Gastroesophageal sphincter (tissue), 4 donors: ENCODE results near the gene SLAMF9. TPM values are rescaled to one million over a fixed set of nuclear protein-coding genes. Genes with fewer than 3 reads are reported as not detected.
A peak's percentile ranks its signal among the peaks of the same experiment; 100 is the strongest.

ENCODE experiments used
- ATAC-seq: fragments of 150-250 bp; one replicate; pipeline ENCODE4 v1.9.1; 2016; ENCODE audit warnings: mild to moderate bottlenecking, moderate library complexity
- H3K27ac ChIP-seq, 4 donors: fragments of 200-600 bp; sonication (generic) in 3 of 4; 1 replicate in 3 of 4; 2 replicates in 1 of 4; pipeline ENCODE4 v1.5.1; 2016 to 2019
- H3K27me3 ChIP-seq: fragments of 200-600 bp; sonication (generic); one replicate; pipeline ENCODE4 v1.5.1; 2019
- H3K36me3 ChIP-seq, 2 donors: fragments of 200-600 bp; sonication (generic); one replicate each; pipeline ENCODE4 v1.5.1; 2019; ENCODE audit warnings: control low read depth in 1 of 2
- H3K4me1 ChIP-seq, 3 donors: fragments of 200-600 bp; sonication (generic); 1 replicate in 2 of 3; 2 replicates in 1 of 3; pipeline ENCODE4 v1.5.1; 2016 to 2019; ENCODE audit warnings: control low read depth in 2 of 3
- H3K4me3 ChIP-seq, 2 donors: fragments of 200-600 bp; sonication (generic); one replicate each; pipeline ENCODE4 v1.5.1; 2019; ENCODE audit warnings: mild to moderate bottlenecking in 1 of 2, moderate library complexity in 1 of 2
- H3K9me3 ChIP-seq, 3 donors: fragments of 200-600 bp; sonication (generic); one replicate each; pipeline ENCODE4 v1.5.1; 2017 to 2019; ENCODE audit warnings: control low read depth in 2 of 3
- EP300 ChIP-seq: sonication (generic); formaldehyde crosslinking; IDR thresholded peaks from one replicate; pipeline ENCODE4 v1.6.1; 2017; ENCODE audit warnings: antibody characterized with exemption, mild to moderate bottlenecking
- POLR2A ChIP-seq, 2 donors: fragments of 450-650 bp; IDR thresholded peaks; one replicate each; pipeline ENCODE4 v1.6.1; 2017; ENCODE audit warnings: antibody characterized with exemption in 2 of 2, mild to moderate bottlenecking in 2 of 2, moderate library complexity in 1 of 2
- POLR2AphosphoS5 ChIP-seq: sonication (generic); formaldehyde crosslinking; IDR thresholded peaks from one replicate; pipeline ENCODE4 v1.6.1; 2017; ENCODE audit warnings: antibody characterized with exemption
- WGBS, 2 donors: methylation state at CpG; one replicate each; pipeline ENCODE4 v1.1.5; 2018; ENCODE audit warnings: low coverage in 1 of 2; 5-methylcytosine and 5-hydroxymethylcytosine counted together
- total RNA-seq, 4 donors: library from RNA; depleted of rRNA; stranded (reverse); fragments of >200 nt; gene quantifications; one replicate each; pipeline ENCODE4 v1.1.0, GENCODE V29; 2016
- TF ChIP-seq, protein P1 (sequence below), 4 experiments: fragments of 200-600 bp in 2 of 4; fragments of 450-650 bp in 2 of 4; sonication (generic) in 1 of 4; IDR thresholded peaks; one replicate each; pipeline ENCODE4 v1.5.1; 2017 to 2019; ENCODE audit warnings: antibody characterized with exemption in 4 of 4, mild to moderate bottlenecking in 2 of 4, moderate library complexity in 2 of 4

Gene SLAMF9
- total RNA-seq, 4 donors from 2014 or later, result not detected

DNA sequence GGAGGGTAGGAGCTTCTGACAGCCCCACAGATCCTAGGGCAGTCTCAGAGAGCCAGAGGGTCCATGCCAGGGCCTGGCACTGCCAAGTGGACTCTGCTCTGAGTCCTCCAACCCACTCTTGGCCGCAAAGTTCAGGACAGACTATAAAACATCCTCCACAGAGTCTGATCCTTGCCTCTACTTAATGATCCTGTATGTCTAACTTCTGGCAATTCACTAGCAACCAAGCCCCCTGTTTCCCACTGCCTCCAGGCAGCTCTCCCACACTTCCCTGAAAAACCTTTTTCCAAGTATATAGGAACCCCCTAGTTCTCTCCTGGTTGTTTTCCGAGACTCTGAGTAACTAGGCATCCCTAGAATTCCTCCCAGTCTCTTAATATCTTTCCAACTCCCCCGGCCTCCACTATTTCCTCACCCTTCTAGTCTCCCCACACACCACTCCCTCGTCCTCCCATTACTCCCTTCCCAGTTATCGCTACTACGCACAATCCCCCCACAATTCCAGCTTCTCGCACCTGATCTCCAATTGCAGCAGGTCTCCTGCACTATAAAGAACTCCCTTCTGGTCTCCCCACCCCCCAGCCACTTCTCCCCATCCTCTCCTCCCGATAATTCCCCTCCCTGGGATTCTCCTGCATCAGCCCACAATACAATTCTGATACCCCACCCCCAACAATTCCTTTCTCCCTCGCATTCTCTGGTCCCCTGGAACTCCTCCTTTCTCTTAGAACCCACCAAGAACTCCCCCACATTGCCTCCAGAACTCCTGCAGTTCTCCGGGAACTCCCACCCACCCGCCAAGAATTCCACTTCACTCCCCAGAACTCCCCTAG, 9.2 kb downstream of the SLAMF9 start:
- H3K9me3 ChIP-seq, result no peaks in the 10 kb centered on the region
- H3K27ac ChIP-seq, result no peak overlapping the region
- H3K4me3 ChIP-seq, result peak overlapping the region; percentile 22 to 50
- H3K4me1 ChIP-seq, result peaks cover 3 to 16% (median 5%) of the 10 kb centered on the region in 3 donors
- no peaks in the 10 kb centered on the region for H3K36me3 ChIP-seq
- 29% methylated on average over 8 to 11 of the region's 11 CpGs for WGBS, 2 donors
- ATAC-seq, result no peak
- H3K27me3 ChIP-seq, result peaks cover 50% of the 10 kb centered on the region
- no peak for TF ChIP-seq EP300

DNA sequence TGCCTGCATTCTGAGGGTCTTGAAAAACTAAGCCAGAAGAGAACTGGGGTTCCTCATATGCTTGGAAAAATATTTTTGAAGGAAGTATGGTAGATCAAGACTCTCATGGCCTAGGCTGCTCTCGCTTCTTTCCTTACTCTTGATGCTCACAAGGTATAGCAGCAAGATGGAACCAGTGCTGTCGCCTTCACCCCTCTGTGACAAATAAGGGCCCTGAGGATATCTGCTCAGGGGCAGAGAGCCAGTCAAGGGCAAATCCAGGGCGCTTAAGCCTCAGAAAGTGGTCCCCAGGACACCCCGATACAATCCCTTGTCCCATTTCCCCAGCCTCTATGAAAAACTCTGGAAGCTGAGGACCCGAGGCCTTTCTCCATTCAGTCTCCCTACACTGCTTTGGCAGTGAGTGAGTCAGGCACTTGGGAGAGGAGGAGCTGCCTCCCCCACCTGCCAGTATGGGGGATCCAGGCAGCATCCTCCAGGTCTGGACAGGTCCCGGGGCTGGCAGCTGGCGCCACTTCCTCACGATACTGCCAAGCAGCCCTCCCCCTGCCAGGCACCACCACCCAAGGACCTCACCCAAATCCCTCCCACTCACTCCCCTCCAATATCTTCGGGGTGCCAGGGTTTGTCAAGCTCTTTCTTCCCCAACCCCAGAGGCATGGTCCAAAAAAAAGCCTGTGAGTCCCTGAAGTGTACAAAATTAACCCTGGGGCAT, 10.0 kb downstream of the SLAMF9 start:
- no peak overlapping the region for H3K27ac ChIP-seq
- no peak overlapping the region for H3K4me3 ChIP-seq
- no peak for ATAC-seq
- H3K27me3 ChIP-seq, result peaks cover 50% of the 10 kb centered on the region
- peaks cover 3 to 16% (median 5%) of the 10 kb centered on the region in 3 donors for H3K4me1 ChIP-seq
- WGBS, 2 donors, result 91% methylated on average over 3 of the region's 9 CpGs; no CpG with 5 or more reads in 1 of the 2 donors
- TF ChIP-seq POLR2AphosphoS5 (no peak), EP300 (no peak), POLR2A (IDR thresholded peaks at IDR 0.05) (no peak)
- TF ChIP-seq, protein P1, sequence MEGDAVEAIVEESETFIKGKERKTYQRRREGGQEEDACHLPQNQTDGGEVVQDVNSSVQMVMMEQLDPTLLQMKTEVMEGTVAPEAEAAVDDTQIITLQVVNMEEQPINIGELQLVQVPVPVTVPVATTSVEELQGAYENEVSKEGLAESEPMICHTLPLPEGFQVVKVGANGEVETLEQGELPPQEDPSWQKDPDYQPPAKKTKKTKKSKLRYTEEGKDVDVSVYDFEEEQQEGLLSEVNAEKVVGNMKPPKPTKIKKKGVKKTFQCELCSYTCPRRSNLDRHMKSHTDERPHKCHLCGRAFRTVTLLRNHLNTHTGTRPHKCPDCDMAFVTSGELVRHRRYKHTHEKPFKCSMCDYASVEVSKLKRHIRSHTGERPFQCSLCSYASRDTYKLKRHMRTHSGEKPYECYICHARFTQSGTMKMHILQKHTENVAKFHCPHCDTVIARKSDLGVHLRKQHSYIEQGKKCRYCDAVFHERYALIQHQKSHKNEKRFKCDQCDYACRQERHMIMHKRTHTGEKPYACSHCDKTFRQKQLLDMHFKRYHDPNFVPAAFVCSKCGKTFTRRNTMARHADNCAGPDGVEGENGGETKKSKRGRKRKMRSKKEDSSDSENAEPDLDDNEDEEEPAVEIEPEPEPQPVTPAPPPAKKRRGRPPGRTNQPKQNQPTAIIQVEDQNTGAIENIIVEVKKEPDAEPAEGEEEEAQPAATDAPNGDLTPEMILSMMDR (IDR thresholded peaks at IDR 0.05), result no peak
- H3K36me3 ChIP-seq, result no peaks in the 10 kb centered on the region
- H3K9me3 ChIP-seq, result no peaks in the 10 kb centered on the region

DNA sequence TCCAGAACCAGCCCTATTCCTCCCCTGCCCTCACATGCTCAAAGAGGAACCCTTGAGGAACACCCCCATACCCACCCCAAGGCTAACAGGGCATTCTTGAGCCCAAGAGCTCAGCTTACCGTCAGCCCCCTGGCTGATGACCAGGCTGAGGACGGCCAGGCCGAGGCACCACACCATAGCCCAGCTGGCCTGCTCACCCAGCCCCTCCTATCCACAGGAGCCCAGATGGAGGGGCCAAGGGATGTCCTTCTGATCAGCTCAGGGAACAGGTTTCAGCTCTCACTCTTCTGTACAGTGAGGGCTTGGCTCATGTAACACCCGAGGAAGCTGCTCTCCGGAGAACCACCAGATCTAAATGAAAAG, 10.8 kb downstream of the SLAMF9 start:
- no peak overlapping the region for H3K27ac ChIP-seq
- TF ChIP-seq, protein P1 (IDR thresholded peaks at IDR 0.05), result no peak
- TF ChIP-seq EP300 (no peak), POLR2AphosphoS5 (no peak), POLR2A (IDR thresholded peaks at IDR 0.05) (no peak)
- no peaks in the 10 kb centered on the region for H3K36me3 ChIP-seq
- ATAC-seq, result no peak
- no peak overlapping the region for H3K4me3 ChIP-seq
- no peaks in the 10 kb centered on the region for H3K9me3 ChIP-seq
- no CpG with 5 or more reads among the region's 5 CpGs for WGBS, 2 donors
- H3K27me3 ChIP-seq, result peaks cover 52% of the 10 kb centered on the region
- H3K4me1 ChIP-seq, result peaks cover 3 to 16% (median 5%) of the 10 kb centered on the region in 3 donors

DNA sequence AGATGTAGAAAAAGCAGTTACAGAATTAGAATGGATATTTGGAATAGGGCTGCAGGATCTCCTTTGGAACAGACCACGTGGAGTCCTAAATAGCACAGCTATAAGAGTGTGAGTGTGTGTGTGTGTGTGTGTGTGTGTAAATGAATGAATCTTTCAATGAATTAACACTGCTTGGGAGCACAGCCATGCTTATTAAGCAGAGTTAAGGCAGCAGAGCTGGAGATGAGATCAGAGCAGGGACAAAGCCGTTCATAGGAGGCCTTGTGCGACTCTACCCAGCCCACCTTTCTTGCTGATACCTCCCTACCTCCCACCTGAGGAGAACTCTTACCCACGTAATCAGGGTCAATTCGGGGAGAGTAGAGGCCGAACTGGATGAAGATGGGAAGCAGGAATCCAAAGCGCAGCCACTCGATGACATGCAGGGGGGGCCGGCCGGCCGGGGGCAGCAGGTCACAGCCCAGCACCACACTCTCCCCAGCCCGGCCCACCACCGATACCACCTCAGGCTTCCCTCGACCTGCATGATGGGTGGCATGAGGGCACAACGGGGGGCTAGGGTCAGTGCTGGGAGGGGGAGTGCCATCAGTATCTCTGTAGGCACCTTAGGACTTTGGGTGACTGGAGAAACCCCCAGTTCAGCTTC, 11.3 kb downstream of the SLAMF9 start:
- Histone ChIP-seq H3K4me1 (peaks cover 3 to 16% (median 5%) of the 10 kb centered on the region in 3 donors), H3K27ac (no peak overlapping the region), H3K27me3 (peaks cover 57% of the 10 kb centered on the region), H3K9me3 (no peaks in the 10 kb centered on the region), H3K4me3 (no peak overlapping the region), H3K36me3 (no peaks in the 10 kb centered on the region)
- TF ChIP-seq, protein P1 (IDR thresholded peaks at IDR 0.05), result no peak
- TF ChIP-seq POLR2AphosphoS5, result no peak
- no peak for TF ChIP-seq POLR2A (IDR thresholded peaks at IDR 0.05)
- no peak for TF ChIP-seq EP300
- no peak for ATAC-seq
- WGBS, 2 donors, result 49 to 83% methylated on average over 2 to 5 of the region's 15 CpGs
